ENCODE data around the gene CTTNBP2.

The CTTNBP2 gene

DNA sequence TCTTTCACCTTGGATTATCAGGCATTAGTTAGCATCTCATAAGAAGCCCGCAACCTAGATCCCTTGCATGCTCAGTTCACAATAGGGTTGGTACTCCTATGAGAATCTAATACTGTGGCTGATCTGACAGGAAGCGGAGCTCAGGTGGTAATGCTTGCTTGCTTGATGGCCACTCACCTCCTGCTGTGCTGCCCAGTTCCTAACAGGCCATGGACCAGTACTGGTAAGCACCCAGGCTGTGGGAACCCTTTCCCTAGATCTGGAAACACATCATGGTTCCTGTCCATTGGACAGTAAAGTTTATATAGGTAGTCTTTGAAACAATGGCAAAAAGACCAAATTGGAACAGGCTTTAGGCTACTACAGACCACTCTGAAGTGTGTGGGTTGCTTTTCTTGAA lies 9.4 kb upstream of the CTTNBP2 start:
- Histone ChIP-seq H2AFZ (ENCODE audit: low read depth, low read length, severe bottlenecking) (no peak overlapping the region), H3K27ac (ENCODE audit: low read depth, low read length) (no peak overlapping the region), H3K79me2 (ENCODE audit: insufficient read depth, low read length) (no peaks in the 10 kb centered on the region), H3K27me3 (ENCODE audit: low read length) (no peaks in the 10 kb centered on the region), H4K20me1 (ENCODE audit: low read depth, low read length) (no peaks in the 10 kb centered on the region), H3K9me2 (replicated peaks; ENCODE audit: insufficient read depth, low read length) (no peaks in the 10 kb centered on the region), H3K4me2 (ENCODE audit: low read depth, low read length, poor library complexity, severe bottlenecking) (no peak overlapping the region), H3K9ac (ENCODE audit: low read length) (no peak overlapping the region), H3F3A (ENCODE audit: insufficient read depth) (no peaks in the 10 kb centered on the region), H3K36me3 (ENCODE audit: low read length) (no peaks in the 10 kb centered on the region), H3K4me3 (ENCODE audit: insufficient read depth, low read length, poor library complexity, severe bottlenecking) (no peak overlapping the region), H3K9me3 (ENCODE audit: insufficient read depth, low read length) (no peaks in the 10 kb centered on the region)
- TF ChIP-seq, protein P1, sequence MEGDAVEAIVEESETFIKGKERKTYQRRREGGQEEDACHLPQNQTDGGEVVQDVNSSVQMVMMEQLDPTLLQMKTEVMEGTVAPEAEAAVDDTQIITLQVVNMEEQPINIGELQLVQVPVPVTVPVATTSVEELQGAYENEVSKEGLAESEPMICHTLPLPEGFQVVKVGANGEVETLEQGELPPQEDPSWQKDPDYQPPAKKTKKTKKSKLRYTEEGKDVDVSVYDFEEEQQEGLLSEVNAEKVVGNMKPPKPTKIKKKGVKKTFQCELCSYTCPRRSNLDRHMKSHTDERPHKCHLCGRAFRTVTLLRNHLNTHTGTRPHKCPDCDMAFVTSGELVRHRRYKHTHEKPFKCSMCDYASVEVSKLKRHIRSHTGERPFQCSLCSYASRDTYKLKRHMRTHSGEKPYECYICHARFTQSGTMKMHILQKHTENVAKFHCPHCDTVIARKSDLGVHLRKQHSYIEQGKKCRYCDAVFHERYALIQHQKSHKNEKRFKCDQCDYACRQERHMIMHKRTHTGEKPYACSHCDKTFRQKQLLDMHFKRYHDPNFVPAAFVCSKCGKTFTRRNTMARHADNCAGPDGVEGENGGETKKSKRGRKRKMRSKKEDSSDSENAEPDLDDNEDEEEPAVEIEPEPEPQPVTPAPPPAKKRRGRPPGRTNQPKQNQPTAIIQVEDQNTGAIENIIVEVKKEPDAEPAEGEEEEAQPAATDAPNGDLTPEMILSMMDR (IDR thresholded peaks at IDR 0.05; ENCODE audit: insufficient read depth, low read length, poor library complexity, severe bottlenecking): no peak
- no peak for TF ChIP-seq EZH2phosphoT487 (conservative IDR thresholded peaks at IDR 0.05; ENCODE audit: low read length)

DNA sequence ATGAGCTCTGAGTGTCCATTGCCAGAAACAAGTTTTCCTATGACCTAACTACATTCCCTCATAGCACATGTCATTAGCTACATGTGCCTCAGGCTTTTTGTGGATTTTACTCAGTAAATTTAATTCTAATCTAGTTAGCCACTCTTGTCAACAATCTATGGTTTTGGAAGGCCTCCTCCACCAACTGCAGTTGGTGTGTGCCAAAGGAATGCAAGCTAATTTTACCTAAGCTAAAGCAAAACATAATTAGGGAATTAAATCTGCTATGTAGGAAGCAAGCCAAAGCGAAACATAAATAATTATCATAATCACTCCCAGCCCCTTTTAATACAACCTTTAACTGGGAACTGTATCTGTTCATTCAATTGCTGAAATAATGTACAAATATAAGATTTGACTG lies 3.5 kb upstream of the CTTNBP2 start:
- no peaks in the 10 kb centered on the region for H3K27me3 ChIP-seq (ENCODE audit: low read length)
- TF ChIP-seq, protein P1 (IDR thresholded peaks at IDR 0.05; ENCODE audit: insufficient read depth, low read length, poor library complexity, severe bottlenecking): no peak
- TF ChIP-seq EZH2phosphoT487 (conservative IDR thresholded peaks at IDR 0.05; ENCODE audit: low read length): no peak

DNA sequence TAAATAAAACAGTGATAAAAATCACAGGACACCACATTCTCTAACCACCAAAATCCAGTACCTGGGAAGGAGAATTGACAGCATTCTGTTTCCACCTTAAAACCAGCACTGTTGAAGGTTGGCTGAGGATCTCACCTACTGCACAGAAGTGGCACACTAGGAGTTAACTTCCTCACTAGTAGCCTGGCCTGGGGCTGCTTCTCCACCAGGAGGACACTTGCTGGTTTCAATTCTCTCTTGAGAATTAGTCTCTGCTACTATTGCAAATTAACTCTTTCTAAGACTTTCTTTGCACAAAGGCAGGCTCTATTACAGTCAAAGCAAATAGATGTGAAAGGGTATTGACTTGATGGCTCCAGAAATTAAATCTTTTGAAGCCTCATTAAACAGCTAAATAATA lies 2.3 kb upstream of the CTTNBP2 start:
- no peak for TF ChIP-seq EZH2phosphoT487 (conservative IDR thresholded peaks at IDR 0.05; ENCODE audit: low read length)
- TF ChIP-seq, protein P1 (IDR thresholded peaks at IDR 0.05; ENCODE audit: insufficient read depth, low read length, poor library complexity, severe bottlenecking): no peak
- Histone ChIP-seq H3K27ac (ENCODE audit: low read depth, low read length) (no peak overlapping the region), H4K20me1 (ENCODE audit: low read depth, low read length) (no peaks in the 10 kb centered on the region), H3K9me3 (ENCODE audit: insufficient read depth, low read length) (no peaks in the 10 kb centered on the region), H2AFZ (ENCODE audit: low read depth, low read length, severe bottlenecking) (no peak overlapping the region), H3K27me3 (ENCODE audit: low read length) (no peaks in the 10 kb centered on the region), H3F3A (ENCODE audit: insufficient read depth) (no peaks in the 10 kb centered on the region), H3K9ac (ENCODE audit: low read length) (no peak overlapping the region), H3K4me3 (ENCODE audit: insufficient read depth, low read length, poor library complexity, severe bottlenecking) (no peak overlapping the region), H3K79me2 (ENCODE audit: insufficient read depth, low read length) (no peaks in the 10 kb centered on the region), H3K4me2 (ENCODE audit: low read depth, low read length, poor library complexity, severe bottlenecking) (no peak overlapping the region), H3K9me2 (replicated peaks; ENCODE audit: insufficient read depth, low read length) (no peaks in the 10 kb centered on the region), H3K36me3 (ENCODE audit: low read length) (no peaks in the 10 kb centered on the region)

More for the DNA sequence above, 3.5 kb upstream of the CTTNBP2 start:
- no peak overlapping the region for H3K9ac ChIP-seq (ENCODE audit: low read length)
- H3K9me3 ChIP-seq (ENCODE audit: insufficient read depth, low read length): no peaks in the 10 kb centered on the region
- H2AFZ ChIP-seq (ENCODE audit: low read depth, low read length, severe bottlenecking): no peak overlapping the region
- no peaks in the 10 kb centered on the region for H3K79me2 ChIP-seq (ENCODE audit: insufficient read depth, low read length)
- no peaks in the 10 kb centered on the region for H3K9me2 ChIP-seq (replicated peaks; ENCODE audit: insufficient read depth, low read length)
- H4K20me1 ChIP-seq (ENCODE audit: low read depth, low read length): no peaks in the 10 kb centered on the region
- H3K4me3 ChIP-seq (ENCODE audit: insufficient read depth, low read length, poor library complexity, severe bottlenecking): no peak overlapping the region
- H3K27ac ChIP-seq (ENCODE audit: low read depth, low read length): no peak overlapping the region
- H3K4me2 ChIP-seq (ENCODE audit: low read depth, low read length, poor library complexity, severe bottlenecking): no peak overlapping the region
- H3K36me3 ChIP-seq (ENCODE audit: low read length): no peaks in the 10 kb centered on the region
- no peaks in the 10 kb centered on the region for H3F3A ChIP-seq (ENCODE audit: insufficient read depth)
